Choroid plexus epithelial cell (primary cell): ENCODE results near the gene ZSCAN30.
"Not testable (repeated sequence)": the region's sequence is repeated elsewhere in the genome, so short reads cannot be mapped to it uniquely, and the experiment has no call there.

Experiments
- DNase-seq: peaks from one replicate; pipeline ENCODE4 v3.0.0-alpha.2; 2010; ENCODE audit warnings: low read depth
- H3K4me3 ChIP-seq: 2 replicates; pipeline ENCODE4 v1.5.1; 2011; ENCODE audit warnings: low read depth, mild to moderate bottlenecking, control low read depth, low read length, moderate library complexity
- CTCF ChIP-seq: conservative IDR thresholded peaks from 2 replicates; pipeline ENCODE4 v1.5.1; 2011; ENCODE audit warnings: low read depth, mild to moderate bottlenecking, control low read depth, inconsistent platforms, low read length, moderate library complexity

The ZSCAN30 gene

GRCh38 chr18:35220424-35220823, 69.6 kb downstream of the ZSCAN30 start:
- no peak for TF ChIP-seq CTCF
- DNase-seq = no peak
- no peak overlapping the region for H3K4me3 ChIP-seq

GRCh38 chr18:35219331-35219730, 70.7 kb downstream of the ZSCAN30 start:
- peak; percentile 6 for DNase-seq
- not testable (repeated sequence) for H3K4me3 ChIP-seq

GRCh38 chr18:35216611-35217010, 73.4 kb downstream of the ZSCAN30 start:
- not testable (repeated sequence) for DNase-seq, H3K4me3 ChIP-seq

GRCh38 chr18:35215026-35215425, 75.0 kb downstream of the ZSCAN30 start:
- TF ChIP-seq CTCF = no peak
- H3K4me3 ChIP-seq = no peak overlapping the region
- no peak for DNase-seq

- H3K4me3 ChIP-seq, DNase-seq: not testable (repeated sequence)
Measured at GRCh38 chr18:35205746-35206458, 84.1 kb downstream of the ZSCAN30 start.

- no peak for TF ChIP-seq CTCF
- no peak overlapping the region for H3K4me3 ChIP-seq
- no peak for DNase-seq
Measured at GRCh38 chr18:35205199-35205712, 84.8 kb downstream of the ZSCAN30 start.

GRCh38 chr18:35203067-35203466, 87.0 kb downstream of the ZSCAN30 start:
- DNase-seq = no peak
- H3K4me3 ChIP-seq = no peak overlapping the region
- no peak for TF ChIP-seq CTCF

GRCh38 chr18:35201256-35201931, 88.6 kb downstream of the ZSCAN30 start:
- no peak overlapping the region for H3K4me3 ChIP-seq
- TF ChIP-seq CTCF = no peak
- DNase-seq = no peak
